ENCODE results near the gene OPRM1.

Gene OPRM1

DNA sequence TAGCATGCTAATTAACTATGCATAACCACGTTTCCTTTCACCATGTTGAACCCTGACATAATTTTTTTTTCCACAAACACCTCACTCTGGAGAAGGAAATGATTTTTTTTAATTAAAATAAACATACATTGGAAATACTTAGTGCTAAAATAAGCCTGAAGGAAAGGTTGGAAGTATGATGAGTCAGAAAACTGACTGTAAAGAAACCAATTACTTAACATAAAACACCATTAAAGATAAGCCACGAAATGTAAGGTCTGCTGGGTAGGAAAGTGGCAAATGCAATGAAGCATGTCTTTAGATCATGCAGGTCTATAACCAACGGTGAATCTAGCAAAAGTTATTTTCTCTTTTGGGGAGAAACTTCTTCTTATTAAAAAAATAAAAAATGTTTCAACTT lies 47.5 kb downstream of the OPRM1 start:
- no peak for DNase-seq (ENCODE audit: low read depth)

DNA sequence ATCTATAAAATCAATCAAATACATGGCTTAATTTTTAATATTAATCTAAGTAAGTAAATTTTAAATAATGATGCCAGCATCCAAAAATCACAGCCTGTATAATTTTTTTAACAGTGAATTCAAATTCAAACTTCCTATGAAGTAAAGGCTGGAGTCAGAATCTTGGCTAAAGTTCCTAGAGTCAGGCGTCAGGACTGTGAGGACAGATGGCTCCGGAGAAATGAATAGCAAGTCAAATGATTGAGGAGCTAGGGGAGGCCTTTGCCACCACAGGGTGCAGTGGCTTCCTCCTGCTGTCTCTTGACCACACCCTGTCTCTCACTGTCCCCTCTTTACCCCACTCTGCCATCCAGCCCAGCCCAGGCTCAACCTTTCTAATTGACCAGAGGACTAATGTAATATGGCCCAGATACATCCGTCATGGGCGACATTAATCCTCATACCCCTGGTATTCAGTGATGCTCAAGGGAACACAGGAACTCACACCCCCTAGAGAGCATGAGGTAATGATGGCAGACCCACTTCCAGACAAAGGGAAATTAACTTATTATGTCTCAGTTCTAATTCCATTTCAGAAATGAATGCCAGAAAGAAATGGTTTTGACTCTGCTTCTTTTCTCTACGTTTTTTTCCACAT lies 53.4 kb downstream of the OPRM1 start:
- DNase-seq (ENCODE audit: low read depth) = no peak

DNA sequence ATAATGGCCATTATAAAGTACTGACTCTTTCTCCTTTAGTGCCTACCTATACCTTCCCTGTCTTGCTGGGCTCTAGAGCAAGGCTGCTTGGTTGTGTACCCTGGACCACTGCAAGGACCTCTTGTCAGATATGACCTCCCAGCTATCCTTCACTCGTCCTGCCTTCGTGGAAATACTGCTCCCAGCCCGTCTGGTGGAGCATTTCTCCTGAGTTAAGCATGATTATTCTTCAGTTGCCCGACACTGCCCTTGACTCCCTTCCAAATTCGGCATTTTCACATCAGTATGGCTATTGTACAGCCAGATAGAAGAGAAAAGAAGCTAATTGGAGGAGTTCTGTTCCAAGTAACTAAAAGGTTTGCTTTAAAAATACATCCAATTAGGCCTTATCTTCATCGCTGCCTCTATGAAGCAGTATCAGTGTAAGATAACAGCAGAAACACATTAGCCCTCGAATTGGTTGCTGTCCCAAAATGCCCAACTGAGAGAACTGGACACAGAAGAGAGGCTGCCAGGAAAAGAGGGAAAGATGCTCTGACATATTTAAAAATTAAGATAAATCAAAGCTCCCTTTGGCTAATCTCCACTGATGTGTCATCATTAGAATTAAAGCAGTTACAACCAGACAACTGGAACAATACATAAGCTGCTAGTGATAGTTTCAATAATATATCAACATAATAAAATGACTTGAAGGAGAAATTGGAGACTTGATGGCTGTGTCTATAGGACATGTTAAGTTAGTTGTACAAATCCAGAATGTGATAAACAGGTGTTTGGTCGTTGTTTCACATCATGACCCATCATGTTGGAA lies 54.4 kb downstream of the OPRM1 start:
- DNase-seq (ENCODE audit: low read depth) = no peak

DNA sequence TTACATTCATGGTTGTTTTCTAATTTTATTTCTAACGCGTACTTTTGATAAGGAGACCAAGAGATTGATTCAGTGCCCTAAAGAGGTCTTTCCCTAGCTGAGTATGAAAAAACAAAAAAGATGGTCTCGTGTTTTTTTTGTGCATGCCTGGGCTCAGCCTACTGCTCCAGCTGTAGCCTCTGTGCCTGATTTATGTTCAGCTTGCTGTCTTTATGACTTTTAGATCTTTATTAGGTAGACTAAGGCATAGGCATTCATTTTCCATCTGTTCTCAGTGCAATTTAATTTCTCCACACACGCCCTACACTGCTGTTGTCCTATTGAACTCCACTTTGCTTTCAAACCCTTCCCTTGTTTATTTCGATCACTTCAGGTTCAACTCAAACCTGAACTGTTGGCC lies 56.5 kb downstream of the OPRM1 start:
- no peak for DNase-seq (ENCODE audit: low read depth)

DNA sequence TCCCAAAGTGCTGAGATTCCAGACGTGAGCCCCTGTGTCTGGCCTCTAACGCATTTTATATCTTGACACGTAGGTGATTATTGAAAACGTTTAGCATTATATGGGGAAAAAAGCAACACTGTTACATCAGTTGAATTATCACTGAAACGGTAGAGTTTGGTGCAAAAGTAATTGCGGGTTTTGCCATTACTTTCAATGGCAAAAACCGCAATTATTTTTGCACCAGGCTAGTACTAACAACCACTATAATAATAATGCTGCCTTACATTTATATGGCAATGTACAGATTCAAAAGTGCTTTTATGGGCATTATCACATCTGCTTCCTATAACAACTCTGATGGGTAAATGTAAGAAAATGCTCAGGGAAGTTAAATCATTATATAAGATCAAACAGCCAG lies 57.3 kb downstream of the OPRM1 start:
- no peak for DNase-seq (ENCODE audit: low read depth)

DNA sequence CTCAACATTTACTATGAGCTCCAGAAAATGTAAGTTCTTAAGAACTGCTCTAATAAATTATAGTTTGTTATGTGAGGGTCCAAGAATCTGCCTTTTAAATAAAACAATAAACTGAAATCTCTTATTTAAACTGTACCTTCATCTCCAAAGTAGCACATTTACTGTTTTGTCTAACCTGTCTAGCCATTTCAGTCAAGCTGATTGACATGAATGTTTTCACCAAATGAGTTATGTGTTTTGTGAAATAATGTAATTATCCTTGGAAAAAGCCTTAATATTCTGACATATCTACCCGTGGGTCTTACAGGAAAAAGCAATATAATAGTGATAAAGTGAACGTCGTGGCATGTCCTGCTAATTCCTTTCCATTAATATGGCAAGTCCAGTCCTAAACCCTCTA lies 57.8 kb downstream of the OPRM1 start:
- DNase-seq (ENCODE audit: low read depth) = no peak

DNA sequence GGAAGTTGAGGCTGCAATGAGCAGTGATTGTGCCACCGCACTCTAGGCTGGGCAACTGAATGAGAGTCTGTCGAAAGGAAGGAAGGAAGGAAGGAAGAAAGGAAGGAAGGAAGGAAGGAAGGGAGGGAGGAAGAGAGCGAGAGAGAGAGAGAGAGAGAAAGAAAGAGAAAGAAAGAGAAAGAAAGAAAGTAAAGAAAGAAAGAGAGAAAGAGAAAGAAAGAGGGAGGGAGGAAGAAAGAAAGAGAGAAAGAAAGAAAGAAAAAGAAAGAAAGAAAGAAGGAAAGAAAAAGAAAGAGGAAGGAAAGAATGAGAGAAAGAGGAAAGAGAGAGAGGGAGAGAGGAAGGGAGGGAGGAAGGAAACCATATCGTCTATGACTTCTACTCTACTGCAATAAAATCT lies 60.2 kb downstream of the OPRM1 start:
- DNase-seq (ENCODE audit: low read depth) = no peak

DNA sequence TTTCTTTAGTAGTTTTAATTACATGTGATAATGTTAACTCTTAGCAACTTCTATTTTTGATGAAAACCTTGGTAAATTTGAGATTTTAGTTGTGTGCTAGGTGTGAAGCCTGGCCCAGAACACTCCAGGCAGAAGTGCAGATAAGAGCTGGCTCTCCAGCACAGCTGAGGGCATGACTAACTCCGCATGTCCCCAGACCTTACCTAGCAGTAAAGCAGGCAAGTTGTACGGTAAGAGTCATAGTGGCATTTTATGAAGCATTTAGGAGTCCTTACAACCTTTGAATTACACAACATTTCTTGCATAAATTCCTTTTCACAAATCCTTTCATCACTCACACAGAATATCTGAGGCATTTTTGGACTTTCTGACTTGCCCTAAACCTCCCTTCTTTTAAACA lies 67.2 kb downstream of the OPRM1 start:
- DNase-seq (ENCODE audit: low read depth) = no peak

DNA sequence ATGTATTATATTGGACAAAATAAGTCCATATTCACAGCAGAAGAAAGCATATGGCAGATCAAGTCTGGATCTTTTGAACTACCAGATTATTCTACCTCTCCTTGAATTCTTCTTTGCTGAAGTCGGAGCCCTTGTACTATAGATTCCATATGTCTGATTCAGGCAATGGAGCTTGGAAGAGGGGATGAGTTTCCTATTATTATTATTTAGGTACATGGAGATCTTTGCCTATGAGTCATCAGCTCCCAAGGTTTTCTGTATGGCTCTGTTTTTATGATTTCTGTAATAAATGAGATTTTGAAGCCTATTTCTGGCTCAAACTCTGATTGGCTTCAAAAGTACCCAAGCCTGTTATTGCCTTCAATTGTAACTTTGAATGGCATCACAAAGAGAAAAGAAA lies 72.0 kb downstream of the OPRM1 start:
- no peak for DNase-seq (ENCODE audit: low read depth)

DNA sequence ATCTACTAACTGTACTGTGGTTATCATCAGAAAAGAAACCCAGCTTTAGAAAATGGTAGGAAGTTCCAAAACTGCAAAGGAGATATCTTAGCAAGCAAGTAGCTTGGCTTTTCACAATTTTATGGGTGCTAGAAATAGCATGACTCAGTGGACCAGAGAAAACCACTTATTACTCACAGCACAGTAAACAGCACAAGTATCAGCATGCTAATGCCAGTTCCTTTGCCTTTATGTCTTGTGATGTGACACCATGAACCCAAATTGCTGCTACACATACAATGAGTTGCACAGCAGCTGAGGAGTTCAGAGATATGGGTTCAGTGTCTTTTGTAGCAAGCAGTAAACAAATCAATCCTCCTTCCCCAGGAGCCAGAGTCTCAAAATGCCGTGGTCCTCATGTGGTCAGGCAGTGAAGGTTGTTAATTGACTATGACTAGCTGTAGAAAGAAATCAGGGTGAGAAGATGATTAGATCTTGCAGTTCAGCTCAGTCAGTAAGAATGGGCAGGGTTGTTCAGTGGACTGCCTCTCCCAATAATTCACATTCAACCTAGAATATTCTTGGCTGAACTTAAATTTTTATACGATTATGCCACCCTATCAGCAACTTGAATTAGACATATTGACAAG lies 73.3 kb downstream of the OPRM1 start:
- DNase-seq (ENCODE audit: low read depth) = peak; percentile 1

DNA sequence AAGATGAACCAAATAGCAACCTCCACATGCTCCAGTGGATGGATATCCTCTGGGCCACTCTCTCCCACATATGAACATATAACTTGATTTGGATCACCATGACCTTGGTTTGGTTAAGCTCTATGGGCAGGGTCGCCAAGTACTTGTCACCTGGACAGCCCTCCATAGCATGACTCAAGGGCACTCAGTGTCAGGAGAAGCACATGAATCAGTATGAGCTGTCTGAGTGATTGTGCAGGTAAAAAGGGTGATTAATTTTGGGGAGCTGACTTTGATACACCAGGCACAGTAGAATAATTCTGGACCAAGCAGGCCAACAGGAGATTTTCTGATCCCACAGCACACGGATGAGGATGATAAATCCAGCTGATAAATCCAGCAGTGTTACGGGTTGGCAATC lies 74.4 kb downstream of the OPRM1 start:
- DNase-seq (ENCODE audit: low read depth) = no peak

DNA sequence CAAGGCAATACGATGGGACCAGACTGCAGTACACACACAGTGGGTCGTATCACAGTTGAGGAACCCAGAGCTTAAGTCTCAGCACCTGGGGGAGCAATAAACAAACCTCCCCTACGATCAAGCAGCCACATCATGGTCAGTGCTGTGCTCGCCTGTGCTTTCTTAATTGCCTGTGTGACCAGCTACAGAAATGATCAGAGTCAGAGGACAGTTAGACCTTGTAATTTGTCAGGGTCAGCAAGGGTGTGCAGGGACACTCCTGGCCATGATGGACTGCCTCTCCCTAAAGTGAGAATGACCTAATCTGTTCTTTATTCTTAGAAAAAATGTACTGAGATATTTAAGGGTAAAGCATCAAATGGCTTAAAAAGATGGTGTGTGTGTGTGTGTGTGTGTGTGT lies 78.4 kb downstream of the OPRM1 start:
- DNase-seq (ENCODE audit: low read depth) = no peak

DNA sequence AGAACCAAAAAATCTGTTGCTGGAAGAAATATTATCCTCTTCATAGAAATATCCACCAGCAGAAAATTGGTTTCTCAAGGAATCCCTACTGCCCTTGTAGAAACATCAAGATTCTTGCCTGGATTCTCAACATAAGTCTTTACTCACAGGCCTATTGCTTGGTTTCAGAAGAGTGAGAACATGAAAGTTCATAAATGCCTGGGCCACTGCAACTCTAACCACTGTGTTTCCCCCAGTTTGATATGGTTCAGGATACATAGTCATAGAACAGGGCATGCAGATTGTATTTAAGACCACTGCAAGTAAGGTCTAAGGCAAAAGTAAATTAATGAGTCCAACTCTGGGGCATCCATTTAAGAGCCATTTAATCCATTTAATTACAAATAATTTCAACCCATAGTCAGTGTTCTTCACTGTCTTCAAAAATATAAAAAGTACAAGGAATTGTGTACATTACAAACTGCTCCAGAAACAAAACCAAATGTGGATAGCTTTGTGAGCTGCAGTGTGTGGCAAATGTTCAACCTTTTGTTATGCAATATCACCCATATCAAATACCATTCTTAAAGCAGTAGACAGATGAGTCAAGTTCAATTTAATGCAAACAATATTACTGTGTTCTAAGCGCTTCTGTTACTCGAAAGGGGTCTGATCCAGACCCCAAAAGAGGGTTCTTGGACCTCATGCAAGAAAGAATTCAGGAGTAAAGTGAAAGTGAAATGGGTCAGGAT lies 83.3 kb downstream of the OPRM1 start:
- no peak for DNase-seq (ENCODE audit: low read depth)

DNA sequence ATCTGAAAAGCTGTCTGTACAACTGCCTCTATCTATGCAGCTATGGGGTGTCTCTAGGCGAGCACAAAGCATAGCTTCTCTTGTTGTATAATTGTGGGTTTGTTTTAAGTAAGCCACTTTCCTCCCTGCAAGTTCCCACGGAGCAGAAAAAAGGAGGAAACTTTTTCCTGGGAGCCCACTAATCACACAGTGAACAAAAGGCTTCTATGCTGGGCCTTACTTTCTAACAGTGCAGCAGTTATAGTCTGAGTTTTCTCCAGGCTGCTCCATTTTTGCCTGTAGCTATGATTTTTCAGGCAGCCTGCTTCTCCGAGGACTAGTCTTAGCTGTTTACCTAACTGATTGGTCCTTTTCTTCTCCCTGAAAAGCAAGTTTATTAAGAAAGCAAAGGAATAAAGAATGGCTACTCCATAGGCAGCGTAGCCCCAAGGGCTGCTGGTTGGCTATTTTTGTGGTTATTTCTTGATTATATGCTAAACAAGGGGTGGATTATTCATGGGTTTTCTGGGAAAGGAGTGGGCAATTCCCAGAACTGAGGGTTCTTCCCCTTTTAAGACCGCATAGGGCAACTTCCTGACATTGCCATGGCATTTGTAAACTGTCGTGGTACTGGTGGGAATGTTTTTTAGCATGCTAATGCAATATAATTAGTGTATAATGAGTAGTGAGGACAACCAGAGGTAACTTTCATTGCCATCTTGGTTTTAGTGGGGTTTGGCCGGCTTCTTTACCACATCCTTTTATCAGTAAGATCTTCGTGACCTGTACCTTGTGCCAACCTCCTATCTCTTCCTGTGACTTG lies 84.3 kb downstream of the OPRM1 start:
- no peak for DNase-seq (ENCODE audit: low read depth)

DNA sequence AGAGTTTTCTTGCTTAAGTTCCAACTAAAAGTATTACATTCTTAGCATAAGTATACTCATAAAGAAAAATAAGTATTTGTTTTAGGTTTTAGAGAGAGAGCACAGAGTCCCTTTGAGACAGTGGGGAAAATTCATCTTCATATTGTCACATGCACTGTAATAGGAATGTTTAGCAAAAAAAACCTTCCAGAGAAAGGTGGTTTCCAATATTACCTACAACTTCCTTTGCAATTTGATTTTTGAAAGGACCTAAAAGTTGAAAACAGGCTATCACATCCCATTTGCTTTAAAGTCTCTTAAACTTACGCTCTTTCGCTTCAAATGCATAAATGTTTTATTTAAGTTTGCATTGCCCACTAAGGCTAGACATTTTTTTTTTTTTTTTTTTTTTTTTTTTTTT lies 86.4 kb downstream of the OPRM1 start:
- DNase-seq (ENCODE audit: low read depth) = no peak

DNA sequence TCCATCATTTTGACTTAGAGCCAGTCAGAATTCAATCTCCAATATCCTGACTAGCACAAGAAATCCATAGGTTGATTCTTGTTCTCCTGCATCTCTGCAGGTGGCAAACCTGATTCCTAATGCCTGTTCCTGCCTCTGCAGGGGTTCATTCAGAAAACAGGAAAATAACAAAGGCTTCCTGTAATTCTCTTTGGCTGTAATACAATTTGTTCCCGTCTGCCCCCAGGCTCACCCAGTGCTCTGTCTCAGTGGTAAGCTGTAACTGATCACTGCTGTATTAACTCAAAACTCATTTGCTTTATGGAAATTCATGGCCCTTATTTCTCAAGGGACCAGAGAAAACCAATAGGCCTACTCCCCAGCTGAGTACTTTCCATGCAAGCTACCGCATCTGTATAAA lies 88.6 kb downstream of the OPRM1 start:
- DNase-seq (ENCODE audit: low read depth) = no peak

DNA sequence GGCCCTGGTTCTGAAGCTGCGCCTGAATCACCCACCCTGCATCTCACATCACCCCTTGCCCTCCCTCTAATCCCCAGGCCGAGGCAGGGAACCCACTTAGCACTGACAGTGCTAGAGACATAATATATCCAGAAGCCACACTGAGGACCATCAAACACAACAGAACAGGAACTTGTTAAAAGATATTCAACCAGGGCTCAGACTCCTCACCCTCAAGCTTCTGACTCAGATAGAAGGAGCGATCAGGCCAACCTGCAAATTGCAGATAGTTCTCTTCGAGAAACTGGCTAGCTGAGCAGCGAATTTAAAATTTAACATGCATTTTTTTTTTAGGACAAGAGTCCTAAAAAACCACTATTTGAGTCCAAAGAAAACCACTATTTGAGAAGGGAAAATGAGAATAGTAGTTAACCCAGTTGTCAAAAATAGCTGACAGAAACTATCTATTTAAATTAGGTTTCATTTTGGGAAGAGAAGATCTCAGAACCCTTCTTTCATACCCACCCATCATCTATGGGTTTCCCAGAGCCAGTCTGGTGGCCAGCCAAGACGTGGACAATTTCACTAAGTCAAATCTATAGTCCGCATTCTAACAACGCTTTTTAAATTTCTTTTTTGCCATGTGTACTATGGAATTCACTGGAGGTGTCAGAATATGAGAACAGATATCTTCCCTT lies 95.6 kb downstream of the OPRM1 start:
- DNase-seq (ENCODE audit: low read depth) = no peak

DNA sequence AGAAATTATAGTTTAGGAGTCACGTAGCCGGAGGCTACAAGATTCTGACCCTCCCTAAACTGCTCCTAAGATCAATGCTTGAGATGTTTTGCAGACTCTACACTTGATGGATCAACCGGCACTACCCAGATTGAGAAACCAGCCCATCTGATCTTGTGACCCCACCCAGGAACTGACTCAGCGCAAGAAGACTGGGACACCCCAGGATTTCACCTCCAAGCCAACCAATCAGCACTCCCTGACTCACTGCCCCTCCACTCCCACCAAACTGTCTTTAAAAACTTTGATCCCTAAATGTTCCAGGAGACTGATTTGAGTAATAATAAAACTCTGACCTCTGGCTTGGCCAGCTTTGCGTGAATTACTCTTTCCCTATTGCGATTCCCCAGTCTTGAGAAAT lies 99.8 kb downstream of the OPRM1 start:
- no peak for DNase-seq (ENCODE audit: low read depth)

DNA sequence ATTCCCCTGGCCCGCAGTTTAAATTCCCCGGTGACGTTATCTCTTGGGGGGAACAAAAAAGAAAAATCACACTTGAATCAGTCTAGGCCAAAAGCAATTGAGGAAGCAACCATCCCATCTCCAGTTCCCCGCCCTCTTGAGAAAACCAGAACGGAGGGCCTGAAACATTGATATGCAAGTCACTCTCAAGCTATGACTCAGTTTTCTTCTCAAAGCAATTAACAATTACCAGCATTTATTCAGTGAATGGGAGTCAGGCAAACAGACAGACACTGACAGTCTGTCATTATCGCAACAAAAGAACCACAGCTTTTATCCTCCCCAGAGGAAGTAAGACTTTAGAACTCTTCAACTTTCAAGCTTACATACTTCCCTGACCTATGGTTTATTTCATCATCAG lies 100.9 kb downstream of the OPRM1 start:
- DNase-seq (ENCODE audit: low read depth) = no peak

DNA sequence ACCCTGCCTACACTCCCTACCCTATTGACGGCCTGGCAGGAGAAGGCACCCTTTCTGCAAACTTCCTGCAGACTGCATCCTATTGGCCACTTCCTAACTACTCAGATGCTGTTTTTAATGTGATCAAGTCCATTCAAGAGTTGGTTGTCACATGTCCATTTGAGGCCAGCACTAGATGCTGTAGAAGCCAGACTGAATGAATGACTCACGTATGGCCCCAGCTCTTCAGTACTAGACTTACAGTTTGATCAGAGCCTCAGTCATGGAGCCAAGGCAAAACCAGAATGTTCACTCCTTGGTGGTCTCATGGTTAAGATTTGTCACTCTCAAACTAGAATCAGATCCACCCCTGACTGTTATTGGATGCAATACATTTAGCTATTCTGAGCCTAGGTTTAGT lies 101.7 kb downstream of the OPRM1 start:
- no peak for DNase-seq (ENCODE audit: low read depth)

DNA sequence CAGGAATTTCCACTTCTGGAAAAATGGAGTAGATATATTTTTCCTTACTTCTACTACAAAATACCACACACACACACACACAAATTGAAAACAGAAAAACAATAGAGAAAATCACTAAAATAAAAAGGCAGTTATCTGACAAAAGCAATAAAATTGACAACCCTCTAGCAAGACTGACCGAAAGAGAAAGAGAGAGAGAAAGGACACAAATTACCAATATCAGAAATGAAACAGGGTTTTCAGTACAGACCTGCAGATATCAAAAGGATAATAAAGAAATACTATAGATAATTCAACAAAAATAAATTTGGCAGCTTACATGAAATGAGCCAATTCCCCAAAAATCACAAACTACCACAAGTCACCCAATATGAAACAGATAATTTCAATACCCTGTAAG lies 104.7 kb downstream of the OPRM1 start:
- DNase-seq (ENCODE audit: low read depth) = no peak

Data from amniotic epithelial cell (primary cell).